ENCODE results near the gene ALDH16A1.

Gene ALDH16A1

DNA sequence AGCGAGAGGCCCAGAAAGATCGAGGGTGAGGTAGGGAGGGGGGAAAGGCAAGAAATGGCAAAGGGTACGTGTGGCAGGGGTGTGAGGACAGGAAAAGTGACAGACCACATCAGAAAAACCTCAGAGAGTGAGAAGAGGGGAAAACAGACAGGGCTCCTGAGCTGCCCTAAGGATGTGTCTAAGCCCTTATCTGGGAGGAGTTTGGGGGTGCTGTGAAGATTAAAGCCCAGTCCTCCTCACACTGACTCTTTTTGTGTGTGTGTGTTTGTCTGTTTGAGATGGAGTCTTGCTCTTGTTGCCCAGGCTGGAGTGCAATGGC lies 29.1 kb upstream of the ALDH16A1 start:
- DNase-seq: peak; percentile 55

DNA sequence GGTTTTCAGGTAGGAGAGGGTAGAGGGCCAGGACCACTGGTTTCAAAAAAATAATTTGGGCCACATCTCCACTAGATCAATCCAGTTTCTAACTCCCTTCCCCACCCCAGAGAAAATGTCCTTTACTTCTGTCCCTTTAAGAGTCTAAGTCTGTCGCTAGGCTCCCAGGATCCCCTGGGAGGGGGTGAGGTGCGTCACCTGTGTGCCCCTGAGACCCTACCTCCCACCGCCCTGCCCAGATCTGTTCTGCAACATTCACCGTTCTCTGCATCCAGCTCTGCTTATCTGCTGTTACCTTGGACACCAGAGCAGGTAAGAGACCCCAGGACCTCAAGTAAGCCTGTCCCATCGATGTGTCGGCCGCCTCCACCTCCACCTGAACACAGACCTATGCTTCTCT lies 27.8 kb upstream of the ALDH16A1 start, which contains the start of gene GFY:
Gene GFY, plus strand, starts transcription at position 211 of the 400 bp plus-strand sequence. CDS start 1,043 bp downstream, outside the sequence.
- no peak for DNase-seq

- no peak for DNase-seq
Observed at GRCh38 chr19:49425922-49426592, 27.0 kb upstream of the ALDH16A1 start.

GRCh38 chr19:49427339-49427738 lies 25.7 kb upstream of the ALDH16A1 start:
- no peak for DNase-seq

DNA sequence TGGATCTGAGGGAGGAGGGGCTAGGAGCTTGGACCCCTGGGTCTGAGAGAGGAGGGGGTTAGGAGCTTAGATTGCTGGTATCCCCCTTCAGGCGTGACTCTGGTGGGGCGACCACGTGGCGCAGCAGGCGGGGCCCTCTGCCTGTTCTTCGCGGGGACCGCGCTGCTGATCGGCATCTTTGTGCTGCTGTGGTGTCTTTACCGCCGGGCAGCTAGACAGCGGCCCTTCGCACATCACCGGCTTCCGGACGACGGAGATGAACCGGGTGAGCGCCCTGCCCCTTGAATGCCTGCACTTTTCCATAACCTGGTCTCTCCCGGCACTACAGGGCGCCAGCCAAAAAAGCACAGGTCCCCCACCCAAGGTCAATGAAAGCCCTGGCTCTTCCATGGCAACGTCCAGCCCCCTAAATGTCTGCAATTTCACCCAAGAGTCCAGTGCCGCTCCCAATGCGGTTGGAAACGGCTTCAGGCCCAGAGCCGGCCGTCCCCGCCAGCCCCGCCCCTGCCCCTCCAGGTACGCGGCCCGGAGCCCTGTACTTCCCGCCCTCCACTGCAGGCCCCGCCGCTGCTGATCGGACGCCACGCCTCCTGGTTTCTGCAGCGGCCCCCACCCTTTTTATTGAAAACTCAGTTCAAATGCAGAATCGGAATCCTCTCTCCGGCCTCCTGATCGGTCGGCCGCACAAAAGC lies 25.0 kb upstream of the ALDH16A1 start:
- no peak for DNase-seq

GRCh38 chr19:49428547-49429451 lies 24.2 kb upstream of the ALDH16A1 start:
- DNase-seq: no peak

GRCh38 chr19:49430172-49430677 lies 22.8 kb upstream of the ALDH16A1 start:
- no peak for DNase-seq

DNA sequence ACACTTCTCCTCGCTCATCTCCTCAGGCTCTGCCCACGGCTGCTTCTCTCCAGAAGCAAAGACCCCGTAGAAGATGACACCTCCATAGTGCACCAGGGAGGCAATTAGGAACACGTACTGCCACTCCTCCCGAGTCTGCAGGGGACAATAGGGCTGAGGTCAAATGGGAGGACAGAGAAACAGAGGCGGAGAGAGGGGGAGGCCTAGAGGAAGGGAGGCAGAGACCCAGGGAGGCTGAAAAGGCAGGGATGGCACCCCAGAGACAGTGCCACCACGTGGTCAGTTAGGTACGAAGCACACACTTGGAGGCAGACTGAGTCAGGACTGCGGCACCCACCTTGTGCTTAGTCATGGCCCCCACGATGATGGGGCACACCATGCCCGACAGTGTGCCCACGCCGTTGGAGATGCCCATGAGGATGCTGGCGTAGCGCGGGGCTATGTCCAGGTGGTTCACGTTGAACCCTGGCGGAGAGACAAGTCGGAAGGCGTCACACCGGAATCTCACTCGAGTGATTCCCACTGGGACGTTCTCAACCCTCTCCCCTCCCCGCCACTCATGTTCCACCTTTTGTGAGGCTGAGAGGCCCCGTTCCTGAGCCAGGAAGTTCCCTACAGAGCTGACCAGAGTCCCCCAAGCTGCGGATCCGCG lies 22.2 kb upstream of the ALDH16A1 start:
- DNase-seq: no peak

DNA sequence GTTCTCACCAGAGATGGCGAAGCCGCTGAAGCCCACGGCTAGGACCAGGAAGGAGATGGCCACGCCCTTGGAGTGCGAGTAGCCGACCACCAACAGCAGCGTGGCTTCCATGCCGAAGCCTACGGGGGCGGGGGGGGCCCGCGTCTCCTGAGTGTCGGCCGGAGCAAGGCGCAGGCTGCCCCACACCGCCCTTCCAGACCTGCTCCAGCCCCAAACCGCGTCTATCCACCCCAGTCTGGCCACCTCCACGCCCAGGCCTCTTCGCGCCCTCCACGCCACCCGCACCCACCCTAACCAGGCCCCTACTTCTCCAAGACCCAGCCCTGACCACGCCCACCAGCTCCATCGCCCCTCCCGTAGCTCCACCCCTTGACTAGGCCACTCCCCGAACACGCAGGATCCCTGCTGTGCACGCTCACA lies 21.7 kb upstream of the ALDH16A1 start:
- DNase-seq: no peak

DNA sequence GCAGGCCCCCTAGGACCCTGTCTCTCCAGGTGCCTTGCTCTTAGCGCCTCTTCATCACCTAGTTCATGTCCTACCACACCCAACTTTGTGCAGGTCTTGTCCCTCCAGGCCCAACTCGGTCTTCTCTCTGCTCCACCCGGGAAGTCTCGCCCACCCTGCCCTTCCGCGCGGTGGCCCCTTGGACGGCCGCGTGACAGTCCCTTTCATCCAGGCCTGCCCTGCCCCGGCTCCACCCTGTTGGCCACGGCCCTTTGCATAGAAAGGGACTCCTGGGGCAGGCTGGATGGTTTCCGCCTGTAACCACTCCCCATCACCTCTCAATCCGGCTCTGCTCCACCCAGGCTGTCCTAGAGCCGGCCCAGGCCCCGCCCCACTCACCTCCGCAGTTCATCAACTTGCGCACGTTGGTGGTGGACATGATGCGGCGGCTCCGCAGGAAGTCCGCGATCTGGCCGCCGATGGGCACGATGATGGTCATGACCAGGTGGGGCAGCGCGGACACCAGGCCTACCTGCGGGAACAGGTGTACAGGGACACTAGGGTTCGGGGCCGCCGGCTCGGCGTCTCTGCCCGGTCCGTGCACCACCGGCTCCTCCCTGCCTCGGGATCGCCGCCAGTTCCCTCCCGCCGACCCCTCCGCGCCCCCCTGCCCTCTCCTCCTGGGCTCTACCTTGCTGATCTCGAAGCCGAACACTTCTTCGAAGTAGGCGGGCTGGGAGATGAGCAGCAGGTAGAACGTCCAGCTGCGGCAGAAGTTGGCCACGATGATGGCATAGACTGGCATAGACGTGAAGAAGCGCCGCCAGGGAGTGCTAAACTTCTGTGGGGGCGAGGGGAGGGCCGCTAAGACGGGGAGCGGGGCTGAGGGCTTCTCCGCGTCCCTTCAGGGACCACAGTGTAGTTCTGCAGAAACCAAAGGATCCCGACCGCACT lies 20.6 kb upstream of the ALDH16A1 start:
- peak; percentile 43 for DNase-seq

DNA sequence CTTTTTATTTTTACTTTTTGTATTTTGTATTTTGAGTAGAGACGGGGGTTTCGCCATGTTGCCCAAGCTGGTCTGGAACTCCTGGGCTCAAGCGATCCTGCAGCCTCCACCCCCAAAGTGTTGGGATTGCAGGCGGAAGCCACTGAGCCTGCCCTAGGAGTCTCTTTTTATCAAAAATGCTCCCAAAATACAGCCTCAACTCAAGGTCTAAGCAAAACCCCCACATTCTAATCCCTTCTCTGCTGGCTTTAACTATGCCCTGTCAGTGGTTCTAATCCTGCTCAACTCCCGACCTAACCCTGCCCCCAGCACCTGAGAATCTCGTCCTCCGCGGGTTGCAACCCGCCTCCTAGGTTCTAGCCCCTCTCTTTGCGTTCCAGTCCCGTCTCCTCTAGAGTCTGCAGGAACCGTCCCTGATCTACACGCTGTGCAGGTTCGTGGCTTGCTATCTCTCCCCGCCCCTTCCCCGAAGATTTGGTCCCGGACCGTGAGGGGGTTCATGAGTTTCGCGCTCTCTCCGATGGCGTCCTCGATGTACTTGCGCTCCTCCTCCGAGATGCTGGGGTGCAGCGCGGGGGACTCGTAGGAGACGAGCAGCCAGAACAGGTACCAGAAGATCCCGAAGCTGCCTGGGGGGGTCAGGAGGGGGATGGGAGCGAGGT lies 19.7 kb upstream of the ALDH16A1 start:
- DNase-seq: no peak

GRCh38 chr19:49434907-49435583 lies 18.0 kb upstream of the ALDH16A1 start:
- no peak for DNase-seq

DNA sequence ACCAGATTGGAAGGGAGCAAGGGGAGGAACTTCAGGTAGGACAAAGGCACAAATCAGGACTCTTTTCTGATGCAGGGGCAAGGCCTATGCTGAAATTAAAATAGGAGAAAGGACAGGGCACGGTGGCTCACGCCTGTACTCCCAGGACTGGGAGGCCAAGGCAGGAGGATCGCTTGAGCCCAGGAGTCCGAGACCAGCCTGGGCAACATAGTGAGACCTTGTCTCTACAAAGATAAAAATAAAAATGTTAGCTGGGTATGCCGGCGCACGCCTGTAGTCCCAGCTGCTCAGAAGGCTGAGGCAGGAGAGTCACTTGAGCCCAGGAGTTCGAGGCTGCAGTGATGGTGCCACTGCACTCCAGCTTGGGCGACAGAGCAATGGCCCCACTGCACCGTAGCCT lies 17.4 kb upstream of the ALDH16A1 start:
- no peak for DNase-seq

GRCh38 chr19:49436381-49437017 lies 16.5 kb upstream of the ALDH16A1 start:
- DNase-seq: peak; percentile 57

DNA sequence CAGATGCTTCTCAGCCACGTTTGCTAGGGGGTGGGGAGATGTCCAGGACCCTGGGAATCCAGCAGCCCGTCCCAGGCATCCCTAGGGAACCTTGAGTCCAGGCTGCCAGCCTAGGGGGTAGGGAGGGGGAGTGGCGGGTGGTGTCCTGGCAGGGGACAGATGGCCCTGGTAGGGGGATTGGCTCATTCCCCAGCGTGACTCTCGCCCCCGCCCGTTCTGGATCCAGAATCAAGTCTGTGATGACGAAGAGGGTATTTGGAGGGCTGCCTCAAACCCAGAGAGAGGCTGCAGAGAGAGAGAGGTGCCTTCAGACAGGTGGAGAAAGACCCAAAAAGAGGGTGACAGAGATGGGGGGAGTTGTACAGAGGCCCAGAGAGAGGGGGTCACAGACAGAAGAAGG lies 15.8 kb upstream of the ALDH16A1 start:
- no peak for DNase-seq

- no peak for DNase-seq
Observed at GRCh38 chr19:49438261-49438660, 14.8 kb upstream of the ALDH16A1 start.

GRCh38 chr19:49439836-49440235 lies 13.2 kb upstream of the ALDH16A1 start:
- no peak for DNase-seq

DNA sequence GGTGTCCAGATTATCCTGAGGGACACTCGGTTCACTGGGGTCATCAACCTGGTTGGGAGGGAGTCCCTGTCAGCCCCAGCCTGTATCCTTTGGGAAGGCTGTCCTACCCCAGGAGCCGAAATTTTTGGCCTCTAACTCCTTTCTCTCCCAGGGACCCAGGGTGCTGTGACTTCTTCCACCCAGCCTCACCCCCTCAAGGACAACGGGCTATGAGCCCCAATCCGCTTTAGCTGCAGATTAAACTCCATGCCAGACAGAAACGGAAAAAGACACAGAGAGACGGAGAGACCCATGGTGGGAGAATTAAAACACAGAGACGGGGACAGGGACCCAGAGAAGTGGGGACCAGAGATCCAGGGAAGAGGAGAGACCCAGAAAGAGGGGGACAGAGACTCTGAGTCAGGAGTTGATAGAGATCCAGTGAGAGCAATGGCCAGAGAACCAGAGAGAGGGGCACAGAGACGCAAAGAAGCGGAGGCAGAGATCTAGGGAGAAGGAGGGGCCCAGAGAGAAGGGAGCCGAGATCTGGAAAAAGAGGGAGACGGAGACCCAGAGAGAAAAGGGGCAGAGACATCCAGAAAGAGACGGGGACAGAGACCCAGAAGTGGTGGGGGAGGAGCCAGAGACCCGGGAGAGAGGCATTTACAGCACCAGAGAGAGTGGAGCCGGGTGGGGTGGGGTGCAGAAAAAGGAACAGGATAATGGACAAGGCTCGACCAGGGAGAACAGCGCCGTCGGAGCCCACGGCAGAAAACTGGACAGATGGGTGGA lies 12.4 kb upstream of the ALDH16A1 start:
- no peak for DNase-seq
